Epithelial cell of proximal tubule (primary cell): Measurements from ENCODE around the gene CAMK2G. TPM values are rescaled to one million over a fixed set of nuclear protein-coding genes. Genes with fewer than 3 reads are reported as not detected.

ENCODE experiments used
- DNase-seq: peaks from one replicate; pipeline ENCODE4 v3.0.0-alpha.2; 2011; ENCODE audit warnings: low read depth
- H3K4me3 ChIP-seq: 2 replicates; pipeline ENCODE4 v1.5.1; 2011; ENCODE audit warnings: low read depth, mild to moderate bottlenecking, low read length
- CTCF ChIP-seq: conservative IDR thresholded peaks from 2 replicates; pipeline ENCODE4 v1.5.1; 2012; ENCODE audit warnings: low read depth, mild to moderate bottlenecking, low read length
- total RNA-seq: library from RNA; depleted of rRNA; stranded (reverse); fragments of >200 nt; gene quantifications from 2 replicates; pipeline ENCODE4 v1.2.3, GENCODE V29; 2015

CAMK2G gene
- total RNA-seq, 1 donor from 2014 or later, result 15.2 TPM

- no peak for DNase-seq
- peak overlapping the region; percentile 63 for H3K4me3 ChIP-seq
- TF ChIP-seq CTCF, result peak; percentile 19
Measured at GRCh38 chr10:73774637-73775036, 99.7 kb downstream of the CAMK2G start.

- H3K4me3 ChIP-seq, result peak overlapping the region; percentile 63
- TF ChIP-seq CTCF, result no peak
- DNase-seq, result no peak
Measured at GRCh38 chr10:73773152-73773879, 101.0 kb downstream of the CAMK2G start.

- DNase-seq, result no peak
- TF ChIP-seq CTCF, result no peak
- H3K4me3 ChIP-seq, result peak overlapping the region; percentile 63
Measured at GRCh38 chr10:73772281-73773151, 101.8 kb downstream of the CAMK2G start.

- no peak for DNase-seq
- TF ChIP-seq CTCF, result no peak
- H3K4me3 ChIP-seq, result peak overlapping the region; percentile 63
Measured at GRCh38 chr10:73771722-73772280, 102.6 kb downstream of the CAMK2G start.

GRCh38 chr10:73769396-73769795 is 105.0 kb downstream of the CAMK2G start:
- TF ChIP-seq CTCF, result no peak
- H3K4me3 ChIP-seq, result no peak overlapping the region
- no peak for DNase-seq

GRCh38 chr10:73768881-73769280 is 105.5 kb downstream of the CAMK2G start:
- TF ChIP-seq CTCF, result no peak
- no peak overlapping the region for H3K4me3 ChIP-seq
- no peak for DNase-seq
